Trophoblast cell (in vitro differentiated cells and primary cell): Measurements from ENCODE around the gene FOCAD.

ENCODE experiments used
- DNase-seq, 2 donors: peaks; one replicate each; pipeline ENCODE4 v3.0.0-alpha.2; 2016
- H2AFZ ChIP-seq: 2 replicates; pipeline ENCODE4 v1.6.1; 2013; ENCODE audit warnings: low read length, moderate library complexity, mild to moderate bottlenecking; ENCODE audit not compliant: insufficient read depth, poor library complexity
- H2AK5ac ChIP-seq: 2 replicates; pipeline ENCODE4 v1.6.1; 2013; ENCODE audit warnings: mild to moderate bottlenecking, low read length
- H2BK120ac ChIP-seq: 2 replicates; pipeline ENCODE4 v1.6.1; 2013; ENCODE audit warnings: low read length, mild to moderate bottlenecking, moderate library complexity; ENCODE audit not compliant: insufficient read depth, poor library complexity
- H2BK12ac ChIP-seq: 2 replicates; pipeline ENCODE4 v1.6.1; 2013; ENCODE audit warnings: mild to moderate bottlenecking, low read length, moderate library complexity
- H2BK5ac ChIP-seq: 2 replicates; pipeline ENCODE4 v1.6.1; 2013; ENCODE audit warnings: low read length, low read depth, moderate library complexity, mild to moderate bottlenecking; ENCODE audit not compliant: poor library complexity
- H3K14ac ChIP-seq: 2 replicates; pipeline ENCODE4 v1.6.1; 2013; ENCODE audit warnings: mild to moderate bottlenecking, low read length
- H3K18ac ChIP-seq: 2 replicates; pipeline ENCODE4 v1.6.1; 2013; ENCODE audit warnings: mild to moderate bottlenecking, low read length
- H3K23ac ChIP-seq: 2 replicates; pipeline ENCODE4 v1.6.1; 2013; ENCODE audit warnings: low read length
- H3K27ac ChIP-seq: 2 replicates; pipeline ENCODE4 v1.5.1; 2013; ENCODE audit warnings: low read depth, mild to moderate bottlenecking, inconsistent platforms, low read length, moderate library complexity
- H3K27me3 ChIP-seq: 2 replicates; pipeline ENCODE4 v1.6.1; 2013; ENCODE audit warnings: inconsistent platforms, mild to moderate bottlenecking, low read length, moderate library complexity; ENCODE audit not compliant: insufficient read depth
- H3K36me3 ChIP-seq, 2 experiments: 1 replicate in 1 of 2; 2 replicates in 1 of 2; pipeline ENCODE4 v1.6.1; 2013; ENCODE audit warnings: low read length in 2 of 2, mild to moderate bottlenecking in 2 of 2, moderate library complexity in 1 of 2; ENCODE audit not compliant: insufficient read depth in 2 of 2, control insufficient read depth in 1 of 2
- H3K4ac ChIP-seq: 2 replicates; pipeline ENCODE4 v1.6.1; 2013; ENCODE audit warnings: low read depth, mild to moderate bottlenecking, low read length, moderate library complexity
- H3K4me1 ChIP-seq, 2 experiments: 1 replicate in 1 of 2; 2 replicates in 1 of 2; pipeline ENCODE4 v1.6.1; 2013; ENCODE audit warnings: low read length in 2 of 2, mild to moderate bottlenecking in 2 of 2, moderate library complexity in 1 of 2; ENCODE audit not compliant: insufficient read depth in 2 of 2, control insufficient read depth in 1 of 2
- H3K4me2 ChIP-seq: 2 replicates; pipeline ENCODE4 v1.6.1; 2013; ENCODE audit warnings: inconsistent platforms, mild to moderate bottlenecking, low read length, moderate library complexity
- H3K4me3 ChIP-seq: 2 replicates; pipeline ENCODE4 v1.5.1; 2013; ENCODE audit warnings: mild to moderate bottlenecking, low read depth, low read length, inconsistent platforms
- H3K79me1 ChIP-seq: one replicate; pipeline ENCODE4 v1.6.1; 2013; ENCODE audit warnings: low read length
- H3K79me2 ChIP-seq: 2 replicates; pipeline ENCODE4 v1.6.1; 2013; ENCODE audit warnings: low read length, mild to moderate bottlenecking; ENCODE audit not compliant: control insufficient read depth, insufficient read depth, poor library complexity
- H3K9ac ChIP-seq: 2 replicates; pipeline ENCODE4 v1.6.1; 2013; ENCODE audit warnings: mild to moderate bottlenecking, low read length
- H3K9me3 ChIP-seq: 2 replicates; pipeline ENCODE4 v1.6.1; 2013; ENCODE audit warnings: low read depth, mild to moderate bottlenecking, control low read depth, inconsistent platforms, low read length; ENCODE audit not compliant: insufficient read depth
- H4K12ac ChIP-seq: 2 replicates; pipeline ENCODE4 v1.6.1; 2013; ENCODE audit warnings: low read depth, mild to moderate bottlenecking, low read length, moderate library complexity
- H4K8ac ChIP-seq: 2 replicates; pipeline ENCODE4 v1.6.1; 2013; ENCODE audit warnings: low read depth, mild to moderate bottlenecking, low read length, moderate library complexity
- H4K91ac ChIP-seq: one replicate; pipeline ENCODE4 v1.6.1; 2013; ENCODE audit warnings: low read depth, mild to moderate bottlenecking, low read length, moderate library complexity
- WGBS: extraction: QIAGEN DNeasy Blood & Tissue Kit; methylation state at CpG from one replicate; pipeline ENCODE4 v1.1.7; 2013; ENCODE audit warnings: missing lambda C conversion rate; ENCODE audit not compliant: insufficient read length, insufficient coverage; ENCODE audit errors: extremely low coverage; 5-methylcytosine and 5-hydroxymethylcytosine counted together

FOCAD gene

DNA sequence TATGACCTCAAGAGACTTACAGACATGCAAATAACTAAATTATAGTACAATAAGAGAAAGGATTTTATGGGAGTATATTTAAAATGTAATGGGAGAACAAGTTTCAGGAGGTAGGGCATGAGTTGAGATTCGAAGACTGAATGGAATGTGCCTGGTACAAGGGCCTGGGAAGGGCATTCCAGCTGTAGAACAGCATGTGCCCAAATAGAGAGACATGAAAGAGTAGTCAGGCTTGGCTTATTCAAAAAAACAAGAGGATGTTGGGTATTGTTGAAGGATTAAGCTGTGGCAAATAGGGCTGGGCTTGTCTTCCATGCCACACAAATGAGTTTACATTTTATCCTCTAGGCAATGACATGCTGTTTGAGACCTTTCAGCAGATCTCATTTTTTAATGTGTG is 86.9 kb downstream of the FOCAD start:
- Histone ChIP-seq H2BK120ac (no peak overlapping the region), H4K91ac (no peak overlapping the region), H3K14ac (no peak overlapping the region), H4K8ac (no peak overlapping the region), H4K12ac (no peak overlapping the region), H2AK5ac (no peak overlapping the region), H3K9ac (no peak overlapping the region), H3K4me2 (no peak overlapping the region), H3K4me1 (no peaks in the 10 kb centered on the region), H3K9me3 (peaks cover 2% of the 10 kb centered on the region), H3K4me3 (no peak overlapping the region), H3K27ac (no peak overlapping the region), H3K18ac (no peak overlapping the region), H3K36me3 (peaks cover 2 to 9% of the 10 kb centered on the region in 2 experiments), H3K27me3 (no peaks in the 10 kb centered on the region), H2AFZ (no peak overlapping the region), H3K4ac (no peak overlapping the region), H2BK12ac (no peak overlapping the region), H3K79me2 (no peaks in the 10 kb centered on the region), H3K79me1 (no peaks in the 10 kb centered on the region), H2BK5ac (no peak overlapping the region), H3K23ac (no peak overlapping the region)
- DNase-seq: no peak
- 100% methylated on average over 1 of the region's 1 CpG for WGBS

- Histone ChIP-seq H3K79me1 (no peaks in the 10 kb centered on the region), H2BK120ac (no peak overlapping the region), H2BK12ac (no peak overlapping the region), H3K9me3 (peaks cover 2% of the 10 kb centered on the region), H3K23ac (no peak overlapping the region), H3K27me3 (no peaks in the 10 kb centered on the region), H4K12ac (no peak overlapping the region), H3K9ac (no peak overlapping the region), H3K4me2 (no peak overlapping the region), H2AFZ (no peak overlapping the region), H4K8ac (no peak overlapping the region), H3K79me2 (no peaks in the 10 kb centered on the region), H2AK5ac (no peak overlapping the region), H2BK5ac (no peak overlapping the region), H4K91ac (no peak overlapping the region), H3K4me3 (no peak overlapping the region), H3K4ac (no peak overlapping the region), H3K14ac (no peak overlapping the region), H3K36me3 (peaks cover 2 to 9% of the 10 kb centered on the region in 2 experiments), H3K27ac (no peak overlapping the region), H3K4me1 (no peaks in the 10 kb centered on the region), H3K18ac (no peak overlapping the region)
- no CpG with 5 or more reads among the region's 2 CpGs for WGBS
- DNase-seq: no peak
Measured at GRCh38 chr9:20771729-20772128, 87.7 kb downstream of the FOCAD start.

DNA sequence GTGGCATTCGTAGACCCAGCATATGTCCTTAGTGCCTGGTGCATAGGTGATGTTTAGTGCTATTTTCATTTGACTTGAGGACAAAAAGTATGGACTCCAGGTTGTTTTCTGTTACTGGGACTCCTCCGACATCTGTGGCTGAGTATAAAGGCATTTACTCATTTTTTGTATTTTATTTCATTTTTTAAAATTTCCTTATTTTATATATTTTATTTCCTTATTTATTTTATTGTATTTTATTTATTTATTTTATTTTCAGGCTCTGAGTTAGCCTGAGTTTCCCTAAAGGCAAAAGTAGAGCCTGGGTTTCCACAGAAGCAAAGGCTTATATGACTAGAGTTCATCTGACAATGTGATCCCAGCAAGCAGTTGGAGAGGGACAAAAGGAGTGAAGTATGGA is 91.6 kb downstream of the FOCAD start:
- Histone ChIP-seq H3K18ac (no peak overlapping the region), H4K12ac (no peak overlapping the region), H3K14ac (no peak overlapping the region), H3K23ac (no peak overlapping the region), H3K9ac (no peak overlapping the region), H3K27ac (no peak overlapping the region), H2BK120ac (no peak overlapping the region), H3K9me3 (no peaks in the 10 kb centered on the region), H2BK5ac (no peak overlapping the region), H3K36me3 (peaks cover 2 to 5% of the 10 kb centered on the region in 2 experiments), H2BK12ac (no peak overlapping the region), H2AK5ac (no peak overlapping the region), H3K79me2 (no peaks in the 10 kb centered on the region), H3K4me2 (no peak overlapping the region), H3K27me3 (no peaks in the 10 kb centered on the region), H4K91ac (no peak overlapping the region), H3K4me1 (no peaks in the 10 kb centered on the region), H2AFZ (no peak overlapping the region), H3K4ac (no peak overlapping the region), H3K4me3 (no peak overlapping the region), H4K8ac (no peak overlapping the region), H3K79me1 (no peaks in the 10 kb centered on the region)
- DNase-seq: no peak
- no CpG with 5 or more reads among the region's 2 CpGs for WGBS

- H4K91ac ChIP-seq: no peak overlapping the region
Measured at GRCh38 chr9:20781092-20781491, 97.0 kb downstream of the FOCAD start.

More at GRCh38 chr9:20781092-20781491, 97.0 kb downstream of the FOCAD start:
- no peak overlapping the region for H2BK5ac ChIP-seq
- no peaks in the 10 kb centered on the region for H3K9me3 ChIP-seq
- no peak overlapping the region for H2AFZ ChIP-seq
- H3K4me2 ChIP-seq: no peak overlapping the region
- H3K27me3 ChIP-seq: no peaks in the 10 kb centered on the region
- H4K8ac ChIP-seq: no peak overlapping the region
- no peaks in the 10 kb centered on the region for H3K4me1 ChIP-seq
- H2AK5ac ChIP-seq: no peak overlapping the region
- H2BK120ac ChIP-seq: no peak overlapping the region
- no peak for DNase-seq
- H3K18ac ChIP-seq: no peak overlapping the region
- H3K27ac ChIP-seq: no peak overlapping the region
- no peak overlapping the region for H3K9ac ChIP-seq
- H4K12ac ChIP-seq: no peak overlapping the region
- no peak overlapping the region for H3K23ac ChIP-seq
- no peak overlapping the region for H3K4me3 ChIP-seq
- H3K79me1 ChIP-seq: no peaks in the 10 kb centered on the region
- H3K14ac ChIP-seq: no peak overlapping the region
- no peak overlapping the region for H2BK12ac ChIP-seq
- H3K4ac ChIP-seq: no peak overlapping the region
- H3K79me2 ChIP-seq: no peaks in the 10 kb centered on the region
- H3K36me3 ChIP-seq: peaks cover 0 to 2% of the 10 kb centered on the region in 2 experiments
